8988T (cell line): ENCODE measurements around the gene IL17D.
"Not testable (repeated sequence)": the region's sequence is repeated elsewhere in the genome, so short reads cannot be mapped to it uniquely, and the experiment has no call there.

ENCODE experiments used
- DNase-seq: peaks from one replicate; pipeline ENCODE4 v3.0.0; 2011

The IL17D gene

DNA sequence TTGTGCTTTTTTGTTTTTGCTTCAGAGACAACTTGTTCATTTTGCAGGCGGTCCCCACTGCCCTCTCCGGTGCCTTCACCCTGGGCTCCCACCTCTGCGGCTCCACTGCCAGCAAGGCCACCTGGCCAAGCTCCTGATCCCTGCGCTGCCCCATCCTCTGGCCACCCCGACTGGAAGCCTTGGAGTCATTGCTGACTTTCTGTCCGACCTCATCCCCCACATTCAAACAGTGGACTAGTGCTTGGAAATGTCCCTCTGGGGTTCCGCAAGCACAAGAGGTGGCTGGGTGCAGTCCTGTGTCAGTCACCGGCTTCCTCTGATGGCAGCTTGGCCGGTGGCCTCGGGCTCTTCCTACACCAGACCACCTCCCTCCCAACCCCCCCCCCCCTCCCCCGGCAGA lies 17.0 kb downstream of the IL17D start:
- no peak for DNase-seq

DNA sequence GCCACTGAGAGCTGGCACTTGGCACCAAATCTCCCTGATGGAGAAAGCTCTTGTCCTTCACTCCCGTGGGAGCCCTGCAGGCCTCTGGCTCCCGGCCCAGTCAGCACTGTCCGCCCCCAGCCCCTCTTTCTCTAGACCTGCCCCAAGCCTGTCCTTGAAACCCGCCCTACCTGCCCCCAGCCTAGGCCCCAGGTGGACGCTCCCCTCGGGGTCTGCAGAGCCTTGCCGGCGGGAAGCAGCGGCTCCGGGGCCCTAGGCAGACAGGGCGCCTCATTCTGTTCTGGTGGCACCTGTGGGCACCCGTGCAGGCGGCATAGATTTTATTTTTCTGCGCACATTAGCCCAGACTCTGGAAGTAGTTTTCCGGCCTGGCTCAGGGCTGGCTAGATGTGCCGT lies 17.6 kb downstream of the IL17D start:
- DNase-seq, result no peak

DNA sequence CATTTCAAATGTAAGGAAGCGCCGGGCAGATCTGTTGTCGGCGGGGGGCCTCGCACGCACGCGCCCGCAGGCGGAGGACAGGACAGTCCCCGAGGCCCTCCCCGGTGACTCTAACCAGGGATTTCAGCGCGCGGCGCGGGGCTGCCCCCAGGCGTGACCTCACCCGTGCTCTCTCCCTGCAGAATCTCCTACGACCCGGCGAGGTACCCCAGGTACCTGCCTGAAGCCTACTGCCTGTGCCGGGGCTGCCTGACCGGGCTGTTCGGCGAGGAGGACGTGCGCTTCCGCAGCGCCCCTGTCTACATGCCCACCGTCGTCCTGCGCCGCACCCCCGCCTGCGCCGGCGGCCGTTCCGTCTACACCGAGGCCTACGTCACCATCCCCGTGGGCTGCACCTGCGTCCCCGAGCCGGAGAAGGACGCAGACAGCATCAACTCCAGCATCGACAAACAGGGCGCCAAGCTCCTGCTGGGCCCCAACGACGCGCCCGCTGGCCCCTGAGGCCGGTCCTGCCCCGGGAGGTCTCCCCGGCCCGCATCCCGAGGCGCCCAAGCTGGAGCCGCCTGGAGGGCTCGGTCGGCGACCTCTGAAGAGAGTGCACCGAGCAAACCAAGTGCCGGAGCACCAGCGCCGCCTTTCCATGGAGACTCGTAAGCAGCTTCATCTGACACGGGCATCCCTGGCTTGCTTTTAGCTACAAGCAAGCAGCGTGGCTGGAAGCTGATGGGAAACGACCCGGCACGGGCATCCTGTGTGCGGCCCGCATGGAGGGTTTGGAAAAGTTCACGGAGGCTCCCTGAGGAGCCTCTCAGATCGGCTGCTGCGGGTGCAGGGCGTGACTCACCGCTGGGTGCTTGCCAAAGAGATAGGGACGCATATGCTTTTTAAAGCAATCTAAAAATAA lies 18.2 kb downstream of the IL17D start:
- no peak for DNase-seq

DNA sequence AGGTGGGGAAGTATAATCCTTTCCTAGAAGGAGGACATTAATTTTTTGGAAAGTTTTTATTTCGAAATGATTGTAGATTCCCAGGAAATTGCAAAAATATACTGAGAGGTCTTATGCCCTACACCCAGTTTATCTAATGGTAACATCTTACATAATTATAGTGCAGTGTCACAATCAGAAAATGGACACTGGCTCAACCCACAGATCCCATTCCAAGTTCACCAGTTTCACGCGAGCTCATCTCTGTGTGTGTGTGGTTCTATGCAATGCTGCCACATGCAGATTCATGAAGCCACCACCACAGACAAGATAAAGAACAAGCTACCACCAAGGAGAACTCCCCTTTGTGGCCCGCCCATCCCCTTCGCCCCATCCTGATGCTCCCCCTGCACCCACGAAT lies 24.4 kb downstream of the IL17D start:
- no peak for DNase-seq

DNA sequence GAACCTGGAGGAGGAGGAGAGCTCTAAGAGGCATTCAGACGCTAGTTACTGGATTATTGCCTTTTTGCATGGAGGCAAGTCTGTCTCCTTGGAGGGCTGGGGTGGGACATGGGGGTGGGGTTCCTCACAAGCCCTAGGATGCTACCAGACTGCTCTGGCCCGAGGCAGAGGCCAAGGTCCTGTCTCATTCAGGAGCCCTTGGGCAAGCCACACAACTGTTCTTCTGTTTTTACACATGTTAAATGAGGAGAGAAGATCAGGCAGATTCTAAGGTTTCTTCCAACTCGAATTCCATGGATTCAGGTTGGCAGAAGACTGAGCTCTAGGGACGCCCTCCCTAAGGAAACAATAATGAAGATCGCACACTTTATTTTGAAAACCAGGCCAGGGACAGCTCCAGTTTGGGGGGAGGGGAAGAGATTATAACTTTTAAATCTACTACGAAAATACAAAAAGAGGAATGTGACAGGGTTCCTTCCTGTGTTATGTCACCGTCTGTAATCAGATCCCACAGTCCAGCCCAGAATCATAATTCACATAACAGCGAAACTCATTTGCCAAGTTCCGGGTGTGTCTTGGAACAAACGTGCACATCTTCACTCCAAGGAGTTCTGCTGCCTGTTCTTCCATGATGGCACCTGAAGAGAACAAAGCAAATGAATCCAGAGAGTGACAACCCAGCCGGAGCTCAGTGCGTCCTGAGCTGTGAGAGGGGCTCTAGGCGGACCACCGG lies 25.2 kb downstream of the IL17D start:
- no peak for DNase-seq

DNA sequence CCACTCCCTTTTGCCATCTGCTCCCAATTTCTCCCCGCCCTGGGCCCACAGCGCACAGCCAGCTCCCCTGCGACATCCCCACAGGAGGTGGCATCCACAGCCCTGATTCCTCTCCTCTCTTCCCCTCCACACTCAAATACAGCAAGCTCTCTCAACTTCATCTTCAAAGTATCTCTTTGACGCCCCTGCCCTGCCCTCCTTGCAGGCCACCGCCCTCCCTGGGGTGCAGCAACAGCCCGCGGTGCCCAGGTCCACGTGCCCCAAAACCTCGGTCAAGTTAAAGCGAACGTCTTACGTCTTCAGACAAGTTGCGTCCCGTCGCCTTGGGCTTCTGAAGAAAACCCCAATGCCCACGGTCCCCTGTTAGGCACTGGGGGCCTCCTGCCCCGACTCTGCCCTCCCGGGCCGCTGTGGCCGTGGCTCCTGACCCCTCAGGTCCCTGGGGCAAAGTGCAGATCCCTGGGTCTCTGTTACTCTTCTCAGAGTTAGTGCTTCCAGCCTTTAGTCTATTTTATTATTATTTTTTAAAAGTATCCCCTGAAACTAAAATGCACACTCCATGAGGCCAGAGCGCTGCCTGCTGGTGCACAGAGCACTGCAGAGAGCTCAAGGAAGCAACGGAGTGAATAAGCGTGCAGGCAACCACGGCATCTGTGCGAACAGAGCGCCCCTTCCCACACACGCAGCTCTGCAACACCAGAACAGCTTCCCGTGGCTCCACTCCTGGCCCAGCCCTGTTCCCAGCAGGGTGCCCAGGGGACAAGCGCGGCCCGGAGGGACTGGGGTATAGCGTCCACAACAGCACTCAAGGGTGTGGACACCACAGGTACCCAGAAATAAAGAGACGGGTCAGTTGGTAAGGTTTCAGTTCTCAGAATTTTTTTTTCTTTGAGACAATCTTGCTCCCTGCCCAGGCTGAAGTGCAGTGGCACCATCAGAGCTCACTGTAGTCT lies 26.4 kb downstream of the IL17D start:
- no peak for DNase-seq

DNA sequence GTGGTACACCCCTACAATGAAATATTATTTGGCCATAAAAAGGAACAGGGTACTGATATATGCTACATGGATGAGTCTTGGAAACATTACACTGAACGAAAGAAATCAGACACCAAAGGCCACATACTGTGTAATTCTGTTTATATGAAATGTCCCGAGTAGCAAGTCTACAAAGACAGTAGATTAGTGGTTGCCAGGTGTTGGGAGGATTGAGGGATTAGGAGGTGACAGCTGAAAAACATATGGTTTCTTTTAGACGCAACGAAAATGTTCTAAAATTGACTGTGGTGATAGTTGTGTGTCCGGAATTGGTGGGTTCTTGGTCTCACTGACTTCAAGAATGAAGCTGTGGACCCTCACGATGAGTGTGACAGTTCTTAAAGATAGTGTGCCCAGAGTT lies 35.1 kb downstream of the IL17D start:
- no peak for DNase-seq

DNA sequence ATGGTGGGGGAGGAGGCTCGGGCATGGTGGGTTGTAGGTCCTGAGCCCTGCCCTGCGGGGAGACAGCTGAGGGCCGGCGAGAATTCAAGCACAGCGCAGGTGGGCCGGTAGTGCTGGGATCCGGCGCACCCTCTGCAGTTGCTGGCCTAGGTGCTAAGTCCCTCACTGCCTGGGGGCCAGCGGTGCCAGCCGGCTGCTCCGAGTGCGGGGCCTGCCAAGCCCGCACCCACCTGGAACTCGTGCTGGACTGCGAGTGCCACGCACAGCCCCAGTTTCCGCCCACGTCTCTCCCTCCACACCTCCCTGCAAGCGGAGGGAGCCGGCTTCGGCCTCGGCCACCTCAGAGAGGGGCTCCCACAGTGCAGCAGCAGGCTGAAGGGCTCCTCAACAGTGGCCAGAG lies 36.5 kb downstream of the IL17D start:
- DNase-seq, result no peak

DNA sequence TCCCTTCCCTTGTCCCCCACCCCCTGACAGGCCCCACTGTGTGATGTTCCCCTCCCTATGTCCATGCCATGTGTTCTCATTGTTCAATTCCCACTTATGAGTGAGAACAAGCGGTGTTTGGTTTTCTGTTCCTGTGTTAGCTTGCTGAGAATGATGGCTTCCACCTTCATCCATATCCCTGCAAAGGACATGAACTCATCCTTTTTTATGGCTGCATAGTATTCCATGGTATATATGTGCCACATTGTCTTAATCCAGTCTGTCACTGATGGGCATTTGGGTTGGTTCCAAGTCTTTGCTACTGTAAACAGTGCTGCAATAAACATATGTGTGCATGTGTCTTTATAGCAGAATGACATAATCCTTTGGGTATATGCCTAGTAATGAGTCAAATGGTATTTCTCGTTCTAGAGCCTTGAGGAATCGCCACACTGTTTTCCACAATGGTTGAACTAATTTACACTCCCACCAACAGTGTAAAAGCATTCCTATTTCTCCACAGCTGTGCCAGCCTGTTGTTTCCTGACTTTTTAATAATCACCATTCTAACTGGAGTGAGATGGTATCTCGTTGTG lies 40.4 kb downstream of the IL17D start:
- not testable (repeated sequence) for DNase-seq

DNA sequence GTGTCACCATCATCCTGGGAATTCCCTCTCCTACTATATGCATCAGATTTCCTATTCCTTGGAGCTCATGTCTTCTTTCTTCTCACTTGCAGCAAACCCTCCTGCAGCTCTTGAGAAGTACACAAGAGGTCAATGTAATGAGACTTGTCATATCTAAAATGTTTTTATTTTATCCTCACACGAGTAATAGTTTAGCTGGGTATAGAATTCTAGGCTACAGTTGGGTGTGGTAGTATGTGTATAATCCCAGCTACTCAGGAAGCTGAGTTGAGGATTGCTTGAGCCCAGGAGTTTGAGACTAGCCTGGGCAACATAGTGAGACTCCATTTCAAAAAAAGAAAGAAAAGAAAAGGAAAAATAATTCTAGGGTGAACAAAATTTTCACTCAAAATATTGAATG lies 45.9 kb downstream of the IL17D start:
- DNase-seq, result no peak

DNA sequence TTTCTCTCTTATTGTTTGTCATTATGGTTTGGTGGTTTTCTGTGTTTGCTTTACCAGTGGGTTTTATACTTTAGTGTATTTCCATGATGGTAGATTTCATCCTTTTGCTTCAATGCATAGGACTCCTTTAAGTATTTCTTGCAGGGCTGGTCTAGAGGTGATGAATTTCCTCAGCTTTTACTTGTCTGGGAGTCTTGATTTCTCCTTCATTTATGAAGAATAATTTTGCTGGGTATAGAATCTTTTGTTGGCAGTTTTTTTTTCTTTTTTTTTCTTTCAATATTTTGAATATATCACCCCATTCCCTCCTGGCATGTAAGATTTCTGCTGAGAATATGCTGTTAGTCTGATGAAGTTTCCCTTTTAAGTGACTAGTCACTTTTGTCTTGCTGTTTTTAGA lies 50.5 kb downstream of the IL17D start:
- DNase-seq, result no peak

DNA sequence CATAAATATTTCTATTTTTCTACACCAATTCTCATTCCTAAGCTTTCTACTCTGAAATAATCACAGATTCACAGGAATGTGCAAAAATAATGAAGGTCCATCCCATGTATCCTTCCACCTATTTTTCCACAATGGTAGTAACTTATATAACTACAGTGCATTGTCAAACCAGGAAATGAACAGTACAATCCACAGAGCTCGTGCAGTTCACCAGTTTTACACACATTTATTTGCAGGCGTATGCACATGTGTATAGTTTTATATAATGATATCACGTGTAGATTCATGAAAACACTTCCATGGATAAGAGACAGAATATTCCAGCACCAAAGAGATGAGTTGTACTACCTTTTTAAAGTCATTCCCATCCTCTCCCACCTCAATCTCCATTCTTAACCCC lies 57.4 kb downstream of the IL17D start:
- DNase-seq, result no peak

DNA sequence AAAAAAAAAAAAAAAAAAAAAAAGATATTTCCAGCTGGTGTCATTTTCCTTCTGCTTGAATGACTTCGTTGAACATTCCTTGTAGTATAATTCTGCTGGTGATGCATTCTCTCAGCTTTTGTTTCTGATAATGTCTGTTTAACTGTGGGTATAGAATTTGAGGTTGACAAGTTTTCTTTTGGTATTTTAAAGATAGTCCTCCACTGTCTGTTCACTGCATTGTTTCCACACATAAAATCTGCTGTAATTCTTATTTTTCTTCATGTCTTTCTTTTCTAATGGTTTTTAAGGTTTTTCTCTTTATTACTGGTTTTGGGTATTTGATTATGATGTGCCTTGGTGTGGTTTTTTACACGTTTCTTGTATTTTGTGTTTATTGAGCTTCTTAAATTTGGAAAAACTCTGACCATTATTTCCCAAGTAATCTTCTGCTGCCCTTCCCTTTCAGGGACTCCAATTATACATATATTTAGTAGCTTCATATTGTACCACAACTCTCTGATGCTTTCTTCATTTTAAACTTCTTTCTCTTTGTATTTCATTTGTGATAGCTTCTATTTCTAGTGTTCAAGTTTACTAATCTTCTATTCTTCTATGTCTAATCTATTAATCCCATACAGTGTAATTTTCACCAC lies 63.9 kb downstream of the IL17D start:
- no peak for DNase-seq

DNA sequence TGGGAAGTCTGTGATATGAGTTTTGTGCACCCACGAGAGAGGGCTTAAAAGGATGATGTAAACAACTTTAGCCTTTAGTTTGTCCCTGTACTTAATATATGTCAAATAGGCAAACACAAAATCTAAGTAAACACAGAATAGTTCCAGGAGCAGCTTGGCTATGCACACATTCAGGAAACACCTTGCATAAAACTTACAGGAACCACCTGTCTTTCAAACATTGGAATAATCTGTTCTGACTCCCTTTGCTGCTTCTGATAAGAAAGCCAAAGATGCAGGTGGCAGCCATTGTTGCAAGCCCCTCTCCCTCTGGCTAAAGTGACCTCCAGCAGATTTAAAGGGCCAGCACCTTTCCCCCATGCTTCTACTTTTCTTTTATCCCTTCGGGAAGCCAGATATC lies 65.6 kb downstream of the IL17D start:
- no peak for DNase-seq

DNA sequence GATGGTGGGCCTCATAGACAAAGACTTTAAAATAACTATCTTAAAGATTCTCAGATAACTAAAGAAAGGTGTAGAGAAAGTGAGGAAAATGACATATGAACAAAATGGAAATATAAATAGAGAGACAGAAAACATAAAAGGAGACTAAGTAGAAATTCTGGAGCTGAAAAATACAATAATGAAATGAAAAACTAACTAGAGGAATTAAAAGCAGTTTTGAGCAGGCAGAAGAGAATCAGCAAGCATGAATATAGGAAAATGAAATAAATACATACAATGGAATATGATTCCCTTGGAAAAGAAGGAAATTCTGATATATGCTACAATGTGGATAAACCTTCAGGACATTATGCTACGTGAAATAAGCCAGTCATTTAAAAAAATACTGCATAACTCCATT lies 66.3 kb downstream of the IL17D start:
- DNase-seq, result no peak
